SH-SY5Y (cell line): Measurements from ENCODE around the gene PMIS2.

Source experiments
- GATA2 ChIP-seq: IDR thresholded peaks from 2 replicates; pipeline ENCODE4 v1.6.1; 2011; ENCODE audit warnings: mild to moderate bottlenecking, low read depth, low read length
- GATA3 ChIP-seq: IDR thresholded peaks from 2 replicates; pipeline ENCODE4 v1.6.1; 2011; ENCODE audit warnings: low read depth, mild to moderate bottlenecking, low read length, moderate library complexity

DNA sequence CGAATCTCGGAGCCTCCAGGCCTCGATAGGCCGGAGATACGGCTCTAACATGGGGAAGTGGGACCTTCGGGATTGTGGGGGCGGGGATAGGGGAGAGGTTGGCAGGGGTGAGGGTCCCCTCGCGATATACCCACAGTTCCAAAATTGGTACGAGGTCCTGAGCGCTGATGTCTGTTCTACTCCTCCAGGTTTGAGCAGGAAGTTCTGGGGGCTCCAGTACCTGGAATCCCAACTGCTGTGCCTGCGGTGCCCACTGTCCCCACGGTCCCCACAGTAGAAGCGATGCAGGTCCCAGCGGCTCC, 43.3 kb downstream of the PMIS2 start:
- TF ChIP-seq GATA2 (no peak), GATA3 (no peak)
